GM19043 (cell line): ENCODE results near the gene GSC2.
"Not testable (repeated sequence)": the region's sequence is repeated elsewhere in the genome, so short reads cannot be mapped to it uniquely, and the experiment has no call there.

Experiments used
- ATAC-seq: cut with Tn5 transposase; IDR thresholded peaks from one replicate; pipeline ENCODE4 v1.9.1; 2021; ENCODE audit warnings: low read depth; ENCODE audit not compliant: unreplicated experiment

GSC2 gene

GRCh38 chr22:19164425-19164824 lies 14.3 kb upstream of the GSC2 start:
- no peak for ATAC-seq

DNA sequence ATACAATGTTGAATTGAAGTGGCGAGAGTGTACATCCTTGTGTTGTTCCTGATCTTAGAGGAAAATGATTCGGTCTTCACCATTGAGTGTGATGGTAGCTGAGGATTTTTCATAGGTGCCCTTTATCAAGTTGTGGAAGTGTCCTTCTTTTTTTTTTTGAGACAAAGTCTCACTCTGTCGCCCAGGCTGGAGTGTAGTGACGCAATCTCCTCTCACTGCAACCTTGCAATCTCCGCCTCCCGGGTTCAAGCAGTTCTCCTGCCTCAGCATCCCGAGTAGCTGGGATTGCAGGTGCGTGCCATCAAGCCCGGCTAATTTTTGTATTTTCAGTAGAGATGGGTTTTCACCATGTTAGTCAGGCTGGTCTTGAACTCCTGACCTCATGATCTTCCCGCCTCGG lies 8.6 kb upstream of the GSC2 start:
- ATAC-seq = not testable (repeated sequence)

DNA sequence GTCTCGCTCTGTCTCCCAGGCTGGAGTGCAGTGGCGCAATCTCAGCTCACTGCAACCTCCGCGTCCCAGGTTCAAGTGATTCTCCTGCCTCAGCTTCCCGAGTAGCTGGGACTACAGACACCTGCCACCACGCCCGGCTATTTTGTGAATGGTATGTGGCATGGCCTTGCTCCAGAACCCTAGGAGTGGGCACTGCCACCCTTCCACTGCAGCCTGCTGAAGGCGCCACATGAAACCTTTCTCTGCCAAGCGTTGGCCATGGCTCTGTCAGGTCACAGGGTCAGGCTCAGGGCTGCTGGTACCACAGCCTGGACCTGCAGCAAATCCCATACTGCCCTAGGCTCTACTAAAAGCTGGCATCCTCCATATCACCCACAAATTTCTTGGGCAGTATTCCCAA lies 6.0 kb upstream of the GSC2 start:
- ATAC-seq = not testable (repeated sequence)

GRCh38 chr22:19152942-19153883 lies 3.1 kb upstream of the GSC2 start:
- ATAC-seq = no peak

- no peak for ATAC-seq
Observed at GRCh38 chr22:19151329-19152191, 1.5 kb upstream of the GSC2 start.

DNA sequence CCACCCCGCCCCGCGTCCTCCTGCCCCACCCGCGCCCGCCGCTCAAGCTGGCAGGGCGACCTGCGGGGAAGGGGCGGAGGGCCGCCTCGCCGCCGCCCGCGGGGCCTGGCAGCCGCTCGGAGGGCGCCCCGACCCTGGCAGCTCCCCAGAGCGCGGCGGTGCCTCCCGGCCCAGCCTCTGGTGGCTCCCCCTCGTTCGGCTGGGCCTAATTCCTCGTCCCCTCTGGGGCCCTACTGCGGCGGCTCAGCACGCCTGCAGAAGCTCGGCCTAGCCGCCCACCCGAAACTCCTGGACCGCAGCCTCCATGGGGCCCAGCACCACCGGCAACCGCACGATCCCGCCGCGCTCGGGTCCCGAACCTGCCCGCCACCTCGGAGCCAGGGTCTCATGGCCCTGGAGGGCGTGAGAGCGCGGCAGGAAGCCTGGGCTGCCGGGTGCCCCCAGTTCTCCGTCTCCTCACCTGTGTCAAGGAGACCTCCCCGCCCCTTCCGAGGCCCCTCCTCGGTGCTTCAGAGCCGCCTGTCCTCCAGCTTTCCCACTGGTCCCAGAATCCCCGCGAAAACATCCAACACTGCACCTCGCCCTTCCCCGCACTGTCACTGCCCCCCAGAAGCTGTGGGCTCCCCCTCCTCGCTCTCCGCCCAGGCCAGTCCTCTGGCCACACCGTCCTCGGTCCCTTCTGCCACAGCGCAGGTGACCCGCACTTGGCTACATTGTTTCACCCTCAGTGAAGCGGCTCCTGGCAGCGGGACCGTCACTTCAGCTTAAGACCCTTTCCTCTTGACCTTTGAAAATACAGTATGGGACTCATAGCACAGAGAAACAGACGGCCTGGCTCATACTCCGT lies 613 bp upstream of the GSC2 start:
- no peak for ATAC-seq

GRCh38 chr22:19149047-19149883 lies 827 bp downstream of the GSC2 start:
- no peak for ATAC-seq

DNA sequence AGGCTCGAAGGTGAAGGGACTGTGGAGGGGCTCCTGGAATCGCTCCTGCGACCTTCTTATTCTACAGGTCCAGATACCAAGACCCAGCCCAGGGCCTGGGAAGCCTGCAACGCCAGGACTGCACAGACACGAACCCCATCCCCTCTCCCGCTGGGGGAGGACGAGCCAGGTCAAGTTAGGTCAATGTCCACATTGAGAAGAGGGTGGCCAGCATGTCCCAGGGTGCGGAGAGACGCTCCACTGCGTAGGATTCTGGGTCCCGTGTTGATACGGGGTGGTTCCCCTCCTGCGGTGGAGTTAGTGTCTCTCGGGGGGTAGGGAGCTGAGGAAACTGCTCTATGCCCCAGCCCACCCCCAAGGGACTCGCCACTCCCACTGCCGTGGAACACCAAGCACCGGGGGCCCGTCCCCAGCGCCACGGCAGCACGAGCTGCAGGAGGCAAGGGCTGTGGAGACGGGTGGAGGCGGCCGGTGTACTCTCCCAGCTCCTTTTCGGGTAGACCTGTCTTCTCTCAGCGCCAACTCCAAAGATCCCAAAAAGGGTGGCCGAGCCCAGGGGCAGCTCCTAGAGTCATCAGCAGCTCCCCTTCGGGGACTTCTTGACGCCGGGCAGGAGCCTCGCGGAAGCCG lies 1.6 kb downstream of the GSC2 start:
- ATAC-seq = no peak

- ATAC-seq = no peak
Observed at GRCh38 chr22:19147195-19147780, 2.8 kb downstream of the GSC2 start.

DNA sequence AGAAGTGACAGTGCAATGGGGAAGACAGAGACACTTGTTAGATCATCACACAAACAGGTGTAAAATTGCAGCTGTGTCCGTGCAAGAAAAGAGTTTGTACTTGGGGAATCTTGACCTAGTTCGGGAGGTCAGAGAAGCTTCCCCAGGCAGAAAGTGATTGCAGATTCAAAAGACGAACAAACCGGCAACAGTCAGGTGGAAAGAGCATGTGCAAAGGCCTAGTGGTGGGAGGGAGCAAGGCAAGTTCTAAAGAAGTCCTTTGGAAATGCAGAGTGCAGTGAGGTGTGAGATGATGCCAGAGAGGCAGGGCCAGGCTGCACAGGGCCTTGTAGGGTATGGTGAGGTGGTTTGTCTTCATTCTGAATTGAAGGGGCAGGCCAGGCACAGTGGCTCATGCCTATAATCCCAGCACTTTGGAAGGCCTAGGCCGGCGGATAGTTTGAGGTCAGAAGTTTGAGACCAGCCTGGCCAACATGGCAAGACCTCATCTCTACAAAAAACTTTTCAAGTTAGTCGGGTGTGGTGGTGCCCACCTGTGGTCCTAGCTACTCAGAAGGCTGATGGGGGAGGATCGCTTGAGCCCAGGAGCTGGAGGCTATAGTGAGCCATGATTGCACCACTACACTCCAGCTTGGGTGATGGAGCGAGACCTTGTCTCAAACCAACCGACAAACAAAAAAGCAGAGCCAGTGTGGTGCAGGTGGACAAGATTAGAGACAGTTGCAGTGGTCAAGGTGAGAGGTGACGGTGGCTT lies 3.7 kb downstream of the GSC2 start:
- no peak for ATAC-seq

- ATAC-seq = no peak
Observed at GRCh38 chr22:19143967-19144400, 6.1 kb downstream of the GSC2 start.

DNA sequence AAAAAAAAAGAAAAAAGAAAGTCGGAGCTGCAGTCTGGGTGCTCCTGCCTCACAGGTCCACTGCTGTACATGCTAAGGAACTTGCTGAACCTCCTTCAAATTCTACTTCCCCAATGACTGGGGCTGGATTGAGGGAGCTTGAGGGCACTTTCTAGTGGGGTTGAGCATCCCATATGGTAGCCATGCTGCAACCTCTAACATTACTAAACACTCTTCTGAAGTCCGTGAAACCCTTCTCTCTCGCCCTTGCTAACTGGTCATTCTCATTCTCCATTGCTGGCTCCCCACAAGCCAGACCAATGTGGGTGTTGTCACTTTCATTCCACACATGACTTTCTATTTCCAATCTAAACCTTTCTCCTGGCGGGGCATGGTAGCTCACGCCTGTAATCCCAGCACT lies 6.9 kb downstream of the GSC2 start:
- no peak for ATAC-seq

DNA sequence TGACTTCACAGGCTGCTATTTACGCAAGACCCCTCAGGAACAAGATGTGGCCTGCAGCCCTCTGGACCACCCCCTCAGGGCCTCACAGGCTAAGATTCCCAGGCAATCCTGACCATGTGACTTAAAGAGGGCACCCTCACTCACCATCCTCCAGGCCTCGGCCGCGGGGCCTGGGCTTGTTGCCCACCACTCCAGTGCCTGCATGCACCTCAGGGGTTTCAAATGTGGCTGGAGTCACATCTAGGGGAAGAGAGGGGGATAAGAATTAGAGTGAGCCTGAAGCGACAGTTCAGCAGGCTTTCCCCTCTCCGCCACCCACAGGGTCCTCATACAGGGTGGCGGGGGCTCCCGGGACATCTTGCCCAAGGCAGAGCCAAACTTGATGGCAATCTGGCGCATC lies 7.7 kb downstream of the GSC2 start:
- no peak for ATAC-seq

- ATAC-seq = no peak
Observed at GRCh38 chr22:19139974-19140373, 10.1 kb downstream of the GSC2 start.

DNA sequence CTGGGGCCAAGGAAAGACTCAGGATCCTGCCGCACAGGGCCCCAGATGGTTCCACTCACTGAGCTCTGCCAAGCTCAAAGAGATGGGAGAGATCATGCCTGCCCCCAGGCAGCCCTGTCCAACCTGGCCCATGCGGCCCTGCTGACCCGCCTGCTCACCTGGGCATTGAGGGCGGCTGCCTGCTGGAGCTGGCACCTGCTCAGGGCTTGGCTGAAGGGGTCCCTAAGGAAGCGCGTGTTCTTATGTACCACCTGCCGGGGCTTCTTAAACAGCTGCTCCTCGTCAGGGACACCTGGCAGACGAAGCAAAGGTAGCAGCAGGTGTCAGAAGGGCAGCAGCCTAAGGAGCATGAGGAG lies 11.1 kb downstream of the GSC2 start:
- ATAC-seq = no peak

- ATAC-seq = no peak
Observed at GRCh38 chr22:19138217-19139000, 11.7 kb downstream of the GSC2 start.

DNA sequence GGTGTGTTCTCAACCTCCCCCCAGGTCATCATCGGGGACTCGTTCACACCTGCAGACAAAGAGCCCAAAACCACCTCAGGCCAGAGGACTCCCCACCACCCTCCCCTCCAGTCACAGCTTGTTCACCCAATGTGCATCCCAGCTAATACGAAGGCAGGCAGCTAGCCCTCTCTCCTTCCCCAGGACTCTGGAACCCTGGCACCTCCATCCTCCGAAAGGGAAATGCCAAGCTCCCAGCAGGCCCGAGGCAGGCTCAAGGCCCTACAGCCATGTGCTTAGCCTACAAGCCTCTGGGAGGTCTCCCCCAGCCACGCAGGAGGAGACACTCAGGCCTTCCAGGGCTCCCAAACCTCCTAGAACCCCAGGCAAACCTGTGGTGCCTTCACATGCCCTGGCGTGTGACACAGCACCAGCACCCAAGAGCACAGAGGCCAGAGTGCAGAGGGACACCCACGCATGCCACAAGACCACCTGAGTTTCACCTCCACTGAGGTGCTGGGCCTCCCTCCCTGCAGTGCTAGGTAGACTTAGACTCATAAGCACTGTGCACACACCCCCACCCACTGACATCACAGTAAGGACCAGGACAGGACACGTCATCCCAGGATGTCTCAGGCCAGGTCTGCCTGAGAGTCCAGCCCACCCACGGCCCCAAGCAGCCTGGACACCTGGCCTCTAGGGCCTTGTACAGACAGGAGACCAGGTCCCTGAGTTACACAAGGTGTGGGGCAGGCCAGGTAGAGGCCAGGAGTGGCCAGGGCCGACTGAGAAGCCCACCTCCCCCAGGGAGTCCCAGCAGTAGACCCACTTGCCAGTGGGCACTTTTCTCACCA lies 12.5 kb downstream of the GSC2 start:
- no peak for ATAC-seq
